GM12878 (cell line): Measurements from ENCODE around the gene DPYSL4. TPM values are rescaled to one million over a fixed set of nuclear protein-coding genes. Genes with fewer than 3 reads are reported as not detected.

ENCODE experiments used
- ATAC-seq: fragments of 200-7000 bp; cut with Tn5 transposase; 3 replicates; pipeline ENCODE4 v1.9.1; 2020; ENCODE audit warnings: mild to moderate bottlenecking, moderate library complexity
- BruUV-seq: library from RNA; stranded (reverse); fragments of 400-500 nt; replicated peaks from 2 replicates; lab custom pipeline; 2021; lab: Mats Ljungman, UMichigan
- CTCF ChIA-PET: fragments of 300-600 bp; sonication (Branson Sonifier 250); formaldehyde crosslinking; extraction: SDS; loops from one replicate; lab custom pipeline; 2021; ENCODE audit warnings: inconsistent platforms; lab: Yijun Ruan, JAX
- POLR2A ChIA-PET: fragments of 350-600 bp; formaldehyde crosslinking; extraction: SDS; loops from one replicate; lab custom pipeline; 2021; ENCODE audit warnings: inconsistent platforms; lab: Charles Lee
- RAD21 ChIA-PET: fragments of 300-600 bp; sonication (Branson Sonifier 250); formaldehyde crosslinking; loops from one replicate; lab custom pipeline; 2023; ENCODE audit warnings: antibody characterized with exemption; ENCODE audit not compliant: unreplicated experiment; lab: Charles Lee
- SMC1A ChIA-PET: fragments of 300-600 bp; sonication (Branson Sonifier 250); formaldehyde crosslinking; loops from one replicate; lab custom pipeline; 2023; ENCODE audit not compliant: unreplicated experiment, uncharacterized antibody; lab: Charles Lee
- DNase-seq: peaks from one replicate; pipeline ENCODE4 v3.0.0-alpha.2; 2011; ENCODE audit warnings: low read depth, low spot score
- FAIRE-seq: peaks from 3 replicates; lab custom pipeline; 2011; peaks lifted over from hg19 to GRCh38; lab: Jason Lieb, UNC
- H2AFZ ChIP-seq: 2 replicates; pipeline ENCODE4 v1.6.0; 2011; ENCODE audit warnings: low read depth, low read length, control low read depth; ENCODE audit not compliant: control insufficient read depth
- H3K27ac ChIP-seq: 2 replicates; pipeline ENCODE4 v1.5.1; 2011; ENCODE audit warnings: control low read depth; ENCODE audit not compliant: control insufficient read depth, insufficient read depth
- H3K27me3 ChIP-seq, 2 experiments: replicated peaks in 1 of 2; 2 replicates each; pipeline versions ENCODE4 v1.6.0 to v1.6.1; 2011; ENCODE audit warnings: low read length in 1 of 2; ENCODE audit not compliant: control insufficient read depth in 2 of 2, insufficient read depth in 2 of 2
- H3K36me3 ChIP-seq, 2 experiments: 2 replicates each; pipeline ENCODE4 v1.5.1; 2011; ENCODE audit warnings: low read length in 1 of 2; ENCODE audit not compliant: control insufficient read depth in 2 of 2, insufficient read depth in 2 of 2
- H3K4me1 ChIP-seq: 2 replicates; pipeline ENCODE4 v1.6.1; 2011; ENCODE audit warnings: mild to moderate bottlenecking, low read length, moderate library complexity, mixed read lengths; ENCODE audit not compliant: control insufficient read depth, insufficient read depth
- H3K4me2 ChIP-seq: 2 replicates; pipeline ENCODE4 v1.6.0; 2011; ENCODE audit warnings: control low read depth; ENCODE audit not compliant: control insufficient read depth, insufficient read depth
- H3K4me3 ChIP-seq: fragments of 200-600 bp; sonication (generic); 2 replicates; pipeline ENCODE4 v1.5.1; 2016
- H3K79me2 ChIP-seq: 2 replicates; pipeline ENCODE4 v1.6.0; 2011; ENCODE audit warnings: low read length; ENCODE audit not compliant: control insufficient read depth, insufficient read depth
- H3K9ac ChIP-seq: 2 replicates; pipeline ENCODE4 v1.8.0; 2011; ENCODE audit warnings: low read length, control low read depth, mixed read lengths; ENCODE audit not compliant: control insufficient read depth, insufficient read depth
- H3K9me3 ChIP-seq: replicated peaks from 3 replicates; pipeline ENCODE4 v1.5.1; 2011; ENCODE audit warnings: mild to moderate bottlenecking, low read length; ENCODE audit not compliant: control insufficient read depth, insufficient read depth
- H4K20me1 ChIP-seq: 2 replicates; pipeline ENCODE4 v1.6.0; 2011; ENCODE audit not compliant: control insufficient read depth, insufficient read depth
- ASH2L ChIP-seq: fragments of 300-600, 200-600 bp; sonication (generic); IDR thresholded peaks from 2 replicates; pipeline ENCODE4 v1.6.1; 2017; ENCODE audit warnings: low read depth, mild to moderate bottlenecking, borderline replicate concordance
- CBFB ChIP-seq: IDR thresholded peaks from 2 replicates; pipeline ENCODE4 v1.6.1; 2016; ENCODE audit warnings: antibody characterized with exemption, low read depth
- E4F1 ChIP-seq: fragments of 450-650 bp; IDR thresholded peaks from 2 replicates; pipeline ENCODE4 v1.6.1; 2018; ENCODE audit warnings: borderline replicate concordance, mild to moderate bottlenecking; ENCODE audit not compliant: partially characterized antibody
- EGR1 ChIP-seq, 2 experiments: IDR thresholded peaks; 1 replicate in 1 of 2; 2 replicates in 1 of 2; pipeline ENCODE4 v1.6.1; 2011 to 2012; ENCODE audit warnings: low read depth in 2 of 2, low read length in 2 of 2, borderline replicate concordance in 1 of 2, mild to moderate bottlenecking in 1 of 2, moderate library complexity in 1 of 2
- EP300 ChIP-seq, 2 experiments: fragments of 150-350 bp in 1 of 2; IDR thresholded peaks; 2 replicates each; pipeline ENCODE4 v1.6.1; 2011 to 2012; ENCODE audit warnings: low read depth in 2 of 2, low read length in 2 of 2, borderline replicate concordance in 1 of 2, improper control_type of control experiment in 1 of 2, inconsistent platforms in 1 of 2; ENCODE audit not compliant: control insufficient read depth in 1 of 2
- HDGF ChIP-seq: fragments of 450-650 bp; IDR thresholded peaks from 2 replicates; pipeline ENCODE4 v1.6.1; 2016; ENCODE audit warnings: antibody characterized with exemption
- IKZF2 ChIP-seq, 2 experiments: fragments of 450-650 bp; IDR thresholded peaks; 2 replicates each; pipeline ENCODE4 v1.6.1; 2017; ENCODE audit warnings: mild to moderate bottlenecking in 2 of 2, moderate library complexity in 2 of 2
- IRF5 ChIP-seq: fragments of 450-650 bp; IDR thresholded peaks from 2 replicates; pipeline ENCODE4 v1.6.1; 2017; ENCODE audit warnings: borderline replicate concordance
- MEF2A ChIP-seq: IDR thresholded peaks from 2 replicates; pipeline ENCODE4 v1.6.1; 2011; ENCODE audit warnings: low read depth, mild to moderate bottlenecking, low read length, moderate library complexity; ENCODE audit not compliant: insufficient read depth
- NR2F1 ChIP-seq: fragments of 450-650 bp; conservative IDR thresholded peaks from 2 replicates; pipeline ENCODE4 v1.6.1; 2017; ENCODE audit warnings: mild to moderate bottlenecking
- RBBP5 ChIP-seq: fragments of 200-600 bp; sonication (generic); conservative IDR thresholded peaks from 2 replicates; pipeline ENCODE4 v1.6.1; 2016
- SKIL ChIP-seq: fragments of 450-650 bp; IDR thresholded peaks from 2 replicates; pipeline ENCODE4 v1.6.1; 2017; ENCODE audit warnings: mild to moderate bottlenecking, low read depth, inconsistent platforms; ENCODE audit not compliant: poor library complexity, severe bottlenecking
- TCF7 ChIP-seq: IDR thresholded peaks from 2 replicates; pipeline ENCODE4 v1.6.1; 2014; ENCODE audit warnings: antibody characterized with exemption, borderline replicate concordance
- ZBTB33 ChIP-seq: fragments of 450-650 bp; IDR thresholded peaks from 2 replicates; pipeline ENCODE4 v1.6.1; 2017; ENCODE audit warnings: mild to moderate bottlenecking
- WGBS: methylation state at CpG from one replicate; pipeline ENCODE4 v1.1.6; 2016; ENCODE audit warnings: low lambda C conversion rate; ENCODE audit not compliant: insufficient replicate concordance, insufficient coverage; ENCODE audit errors: missing lambda C conversion rate; 5-methylcytosine and 5-hydroxymethylcytosine counted together
- in situ Hi-C: fragments of 300-500 bp; cut with MboI; formaldehyde crosslinking; loops from 9 replicates; pipeline ENCODE4 v1.14.3; 2018; ENCODE audit warnings: mixed read lengths
- intact Hi-C: fragments of 100-400 bp; cut with micrococcal nuclease; formaldehyde crosslinking; loops from one replicate; pipeline ENCODE4 v1.14.2; 2022; ENCODE audit not compliant: unreplicated experiment
- polyA plus RNA-seq, 11 experiments: library from polyadenylated mRNA; depleted of rRNA in 4 of 11; unstranded in 6 of 11; stranded (reverse) in 5 of 11; fragments of >200 nt; fragmentation: Nextera tagmentation in 4 of 11; fragmentation: Illumina TruSeq in 1 of 11; extraction: Ambion mirVana in 4 of 11; extraction: Trizol in 1 of 11; gene quantifications; 1 replicate in 1 of 11; 2 replicates in 10 of 11; pipeline versions ENCODE4 v1.2.1 to v1.2.3, GENCODE V29; 2011 to 2016; ENCODE audit warnings: inconsistent platforms in 2 of 11, missing spikeins in 2 of 11, low read depth in 1 of 11
- total RNA-seq, 4 experiments: library from RNA; depleted of rRNA in 3 of 4; stranded (reverse); fragments of >200 nt in 3 of 4; fragmentation: Illumina TruSeq in 1 of 4; extraction: Trizol in 1 of 4; gene quantifications; 2 replicates each; pipeline versions ENCODE4 v1.2.1 to v1.2.3, GENCODE V29; 2013 to 2021

Gene DPYSL4
- total and polyA plus RNA-seq, 10 of the 15 experiments (the other 5 are each of a cell fraction or from before 2014, with no cell fraction given) = 0.10 to 0.21 TPM; not detected in 8

- ChIA-PET POLR2A (no interaction called here), CTCF (interaction anchor here (0.7 kb wide), 1 partner anchor 61 kb away, joined by 4 read pairs; no protein-coding TSS in a partner anchor)
- Histone ChIP-seq H3K9me3 (no peaks in the 10 kb centered on the region), H3K4me2 (no peak overlapping the region), H2AFZ (no peak overlapping the region), H4K20me1 (no peaks in the 10 kb centered on the region), H3K27me3 (no peaks in the 10 kb centered on the region)
- DNase-seq = no peak
- no peak for ATAC-seq
- FAIRE-seq = no peak
- TF ChIP-seq NR2F1 (no peak), ASH2L (no peak), IRF5 (no peak), EP300 (IDR thresholded peaks at IDR 0.05; ENCODE audit: borderline replicate concordance in 1 of 2, control insufficient read depth in 1 of 2, low read depth in 2 of 2, low read length in 2 of 2) (no peak), ZBTB33 (no peak), CBFB (no peak), EGR1 (IDR thresholded peaks at IDR 0.05; ENCODE audit: borderline replicate concordance in 1 of 2, low read depth in 2 of 2, low read length in 2 of 2) (no peak), E4F1 (no peak), RBBP5 (no peak), MEF2A (no peak), HDGF (no peak), SKIL (no peak), IKZF2 (IDR thresholded peaks at IDR 0.05) (no peak), TCF7 (no peak)
- TF ChIP-seq, all 136 proteins: peak for 0
- RAD21 ChIA-PET = interaction anchor here (1.0 kb wide), 1 partner anchor 29 kb away, joined by 3 read pairs; no protein-coding TSS in a partner anchor
- Histone ChIP-seq H3K4me3 (no peak overlapping the region), H3K79me2 (no peaks in the 10 kb centered on the region), H3K36me3 (no peaks in the 10 kb centered on the region), H3K27ac (no peak overlapping the region), H3K9ac (no peak overlapping the region), H3K4me1 (no peaks in the 10 kb centered on the region)
- no TSS peak for BruUV-seq
- intact Hi-C loops = no loop called here
- 14% methylated on average over 12 of the region's 19 CpGs for WGBS
- SMC1A ChIA-PET = interaction anchor here (0.7 kb wide), 1 partner anchor 67 kb away, joined by 3 read pairs; no protein-coding TSS in a partner anchor
- in situ Hi-C loops = no loop called here
These were observed 66.4 kb downstream of the DPYSL4 start for GRCh38 chr10:132253092-132253687.
